GM18868 (cell line): Measurements from ENCODE around the gene FAM3D.
"Not testable (repeated sequence)": the region's sequence is repeated elsewhere in the genome, so short reads cannot be mapped to it uniquely, and the experiment has no call there.

Experiments used
- ATAC-seq: cut with Tn5 transposase; IDR thresholded peaks from one replicate; pipeline ENCODE4 v1.9.1; 2021; ENCODE audit warnings: mild to moderate bottlenecking, moderate library complexity; ENCODE audit not compliant: unreplicated experiment

The FAM3D gene

DNA sequence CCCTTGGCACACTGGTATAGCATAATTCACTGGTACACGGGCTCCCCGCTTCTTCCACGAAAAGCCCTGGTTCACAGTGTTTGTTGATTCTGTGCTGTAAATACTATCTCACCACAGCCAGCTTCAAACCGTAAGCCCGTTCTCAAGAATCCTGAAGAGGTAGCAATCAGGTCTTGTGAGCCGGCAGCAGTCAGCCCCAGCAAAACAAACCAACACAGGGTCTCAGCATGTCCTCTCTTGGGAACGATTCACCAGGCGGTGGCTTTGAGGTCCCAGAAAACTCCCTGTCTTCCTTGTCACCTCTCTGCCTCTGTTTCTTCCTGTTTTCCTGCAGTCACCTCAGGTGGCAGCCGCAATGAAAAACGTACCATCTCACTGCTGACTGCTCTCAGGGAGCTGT lies 19.1 kb upstream of the FAM3D start:
- ATAC-seq: no peak

DNA sequence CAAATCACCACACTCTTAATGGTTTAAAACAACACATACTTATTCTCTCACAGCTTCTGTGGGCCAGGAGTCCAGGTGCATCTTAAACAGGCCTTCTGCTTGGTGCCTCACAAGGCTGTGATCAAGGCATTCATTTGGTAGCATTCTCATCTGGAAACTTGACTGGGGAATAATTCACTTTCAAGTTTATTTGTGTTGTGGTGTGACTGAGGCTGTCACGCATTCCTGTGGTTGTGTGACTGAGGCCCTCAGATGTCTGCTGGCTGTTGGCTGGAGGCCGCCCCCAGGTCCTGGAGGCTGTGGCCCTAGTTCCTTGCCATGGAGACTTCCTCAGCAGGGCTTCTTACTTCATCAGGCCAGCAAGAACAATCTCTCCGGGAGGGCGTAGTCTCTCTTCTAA lies 16.9 kb upstream of the FAM3D start:
- ATAC-seq: peak; percentile 43

DNA sequence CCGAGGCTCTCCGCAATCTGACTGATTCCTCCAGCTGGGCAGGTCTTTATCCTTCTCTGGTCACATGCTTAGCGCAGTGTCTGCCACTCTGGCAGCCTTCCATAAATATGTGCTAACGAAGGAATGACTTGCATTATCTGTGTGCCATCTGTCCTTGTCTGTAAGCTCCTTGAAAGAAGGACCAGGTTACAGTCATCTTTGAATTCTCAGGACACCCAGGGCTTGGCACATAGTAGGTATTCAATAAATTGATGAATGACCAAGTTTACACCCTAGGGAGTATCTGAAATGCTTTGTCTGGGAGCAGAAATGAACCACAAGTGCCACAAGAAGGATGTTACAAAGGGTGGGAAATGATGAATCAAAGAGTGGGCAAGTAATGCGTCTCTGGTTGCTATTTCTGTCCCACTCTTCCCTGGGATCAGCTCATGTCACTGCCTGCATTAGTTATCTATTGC lies 16.5 kb upstream of the FAM3D start:
- no peak for ATAC-seq

DNA sequence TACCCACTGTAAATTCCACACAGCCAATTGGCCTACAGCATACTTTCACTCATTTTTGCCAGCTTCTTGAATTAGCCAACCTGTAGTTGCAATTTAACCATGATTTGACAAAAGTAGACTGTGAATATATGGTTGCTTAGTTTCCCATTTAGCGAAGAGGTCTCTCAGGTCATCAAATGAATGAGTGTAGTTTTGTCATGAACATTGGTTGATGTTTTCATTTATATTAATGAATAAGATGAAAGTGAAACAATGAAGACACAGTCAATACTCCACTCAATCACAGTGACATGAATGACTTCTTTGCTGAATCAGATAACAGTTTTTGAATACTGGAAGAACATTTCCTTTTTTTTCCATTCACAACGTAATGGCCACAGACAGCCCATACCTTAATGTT lies 15.3 kb upstream of the FAM3D start:
- ATAC-seq: no peak

DNA sequence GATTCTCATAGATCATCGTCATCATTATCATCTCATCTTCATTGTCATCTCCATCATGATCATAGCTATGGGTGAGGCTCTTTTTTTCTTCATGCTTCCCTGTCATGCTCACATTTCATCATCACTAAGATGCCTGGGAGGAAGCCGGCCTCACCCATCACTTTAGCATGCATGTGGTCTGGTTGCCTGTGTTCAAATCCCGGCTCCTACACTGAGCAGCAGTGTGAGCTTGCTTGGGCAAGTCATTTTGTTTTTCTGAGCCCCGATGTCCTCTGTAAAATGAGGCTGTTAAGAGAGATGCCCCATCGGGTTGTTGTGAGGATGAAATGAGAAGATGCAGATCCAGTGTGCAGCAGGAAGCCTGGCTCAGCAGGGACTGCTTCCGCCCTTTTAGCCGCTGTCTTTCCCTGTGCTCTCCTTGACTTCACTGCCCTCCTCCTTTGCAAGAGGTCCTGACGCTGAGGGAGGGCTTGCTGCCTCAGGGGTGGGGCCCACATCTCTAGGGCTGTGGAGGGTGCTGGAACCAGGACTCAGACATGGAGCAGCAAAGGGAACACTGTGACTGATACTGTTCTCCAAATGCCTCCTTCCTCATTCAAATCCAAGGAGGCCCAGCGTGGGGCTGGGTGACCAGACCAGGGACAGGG lies 14.4 kb upstream of the FAM3D start:
- ATAC-seq: no peak

DNA sequence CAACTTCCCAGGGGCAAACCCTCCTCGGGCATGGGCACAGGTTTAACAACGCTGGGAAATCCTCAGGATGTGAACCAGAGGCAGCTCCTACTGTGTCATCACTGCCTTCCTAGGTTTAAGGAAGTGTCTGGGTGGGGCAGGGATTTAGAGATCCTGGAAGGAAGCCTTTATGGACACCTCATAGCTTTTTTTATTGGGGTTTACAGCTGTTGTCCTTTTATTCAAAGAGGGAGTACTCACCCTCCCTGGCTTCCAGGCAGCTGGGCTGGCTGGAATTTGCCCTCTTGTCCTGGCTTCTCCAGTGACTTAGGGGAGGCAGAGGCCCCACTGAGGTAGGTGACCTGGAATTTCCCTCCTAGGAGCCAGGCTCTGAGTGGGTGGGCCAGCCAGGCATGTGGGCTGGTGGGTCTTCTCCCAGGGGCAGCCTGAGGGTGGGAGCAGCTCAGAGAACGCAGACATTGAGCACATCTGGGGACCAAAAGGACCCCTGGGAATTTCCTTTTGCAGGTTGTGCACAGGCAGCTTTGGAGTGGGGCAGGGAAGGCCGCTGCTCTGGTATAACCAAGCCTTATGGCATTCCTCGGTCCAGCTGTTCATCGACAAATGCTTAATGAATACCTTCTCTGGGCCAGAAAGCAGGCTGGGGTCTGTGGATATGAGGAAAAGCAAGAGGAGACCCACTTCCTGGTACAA lies 13.5 kb upstream of the FAM3D start:
- no peak for ATAC-seq

DNA sequence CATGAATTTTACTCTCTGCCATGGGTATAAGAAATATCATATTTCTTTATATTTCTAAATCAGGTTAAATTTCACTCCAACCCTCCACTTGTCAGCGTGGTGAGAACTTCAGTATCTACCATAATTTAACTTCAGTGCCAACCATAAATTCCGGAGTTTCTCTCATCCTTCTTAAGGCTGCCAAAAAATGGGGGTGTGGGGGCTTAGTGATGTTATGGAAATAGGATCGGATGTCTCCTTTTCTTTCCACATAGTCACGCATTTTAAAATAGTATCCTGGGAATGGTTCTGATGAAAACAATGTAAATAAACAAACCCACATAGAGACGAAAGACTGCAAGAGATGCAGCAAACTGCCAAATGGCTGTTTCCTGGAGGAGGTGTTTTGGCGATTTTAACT lies 12.9 kb upstream of the FAM3D start:
- no peak for ATAC-seq

DNA sequence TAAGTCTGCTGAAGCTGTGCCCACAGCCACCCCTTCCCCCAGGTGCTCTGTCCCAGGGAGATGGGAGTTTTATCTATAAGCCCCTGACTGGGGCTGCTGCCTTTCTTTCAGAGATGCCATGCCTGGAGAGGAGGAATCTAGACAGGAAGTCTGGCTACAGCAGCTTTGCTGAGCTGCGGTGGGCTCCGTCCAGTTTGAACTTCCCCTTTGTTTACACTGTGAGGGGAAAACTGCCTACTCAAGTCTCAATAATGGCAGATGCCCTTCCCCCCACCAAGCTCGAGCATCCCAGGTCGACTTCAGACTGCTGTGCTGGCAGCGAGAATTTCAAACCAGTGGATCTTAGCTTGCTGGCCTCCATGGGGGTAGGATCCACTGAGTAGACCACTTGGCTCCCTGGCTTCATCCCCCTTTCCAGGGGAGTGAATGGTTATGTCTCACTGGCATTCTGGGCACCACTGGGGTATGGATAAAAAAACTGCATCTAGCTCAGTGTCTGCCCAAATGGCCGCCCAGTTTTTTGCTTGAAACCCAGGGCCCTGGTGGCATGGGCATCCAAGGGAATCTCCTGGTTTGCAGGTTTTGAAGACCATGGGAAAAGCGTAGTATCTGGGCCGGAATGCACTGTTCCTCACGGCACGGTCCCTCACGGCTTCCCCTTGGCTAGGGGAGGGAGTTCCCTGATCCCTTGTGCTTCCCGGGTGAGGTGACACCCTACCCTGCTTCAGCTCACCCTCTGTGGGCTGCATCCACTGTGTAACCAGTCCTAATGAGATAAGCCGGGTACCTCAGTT lies 11.8 kb upstream of the FAM3D start:
- not testable (repeated sequence) for ATAC-seq

DNA sequence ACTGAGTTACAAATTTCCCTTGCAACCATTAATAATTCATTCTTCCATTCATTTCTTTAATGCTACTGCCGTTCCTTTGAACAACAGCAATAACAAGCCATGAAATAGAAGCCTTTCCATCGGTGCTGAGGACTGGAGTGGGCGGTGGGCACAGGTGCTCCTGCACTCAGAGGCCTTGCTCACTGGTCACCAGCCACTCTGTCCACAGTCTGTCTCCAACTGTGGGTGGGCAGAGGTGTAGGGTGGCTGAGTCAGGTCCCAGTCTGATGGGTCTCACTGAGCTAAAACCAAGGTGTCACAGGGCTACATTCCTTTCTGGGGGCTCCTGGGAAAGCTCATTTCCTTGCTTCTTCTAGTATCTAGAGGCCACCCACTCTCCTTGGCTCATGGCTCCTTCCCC lies 6.3 kb upstream of the FAM3D start:
- no peak for ATAC-seq

DNA sequence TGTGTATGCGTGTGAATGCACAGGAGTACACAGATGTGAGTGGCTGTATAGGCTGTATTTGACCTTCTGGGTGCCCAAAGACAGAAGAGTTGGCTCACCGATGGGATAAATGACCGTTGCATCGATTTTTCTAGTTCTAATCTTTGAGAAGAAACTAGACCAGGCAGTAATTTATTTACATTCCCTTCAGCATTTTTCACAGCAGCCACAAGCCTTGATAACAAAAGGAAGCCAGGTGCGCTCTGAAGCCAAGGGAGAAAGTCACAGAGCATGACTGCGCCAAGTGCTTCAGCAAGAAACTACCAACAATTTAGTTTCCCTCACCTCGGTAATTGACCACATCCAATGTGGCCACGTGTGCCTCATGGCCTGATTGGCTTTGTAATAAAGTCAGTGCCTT lies 5.9 kb upstream of the FAM3D start:
- no peak for ATAC-seq

DNA sequence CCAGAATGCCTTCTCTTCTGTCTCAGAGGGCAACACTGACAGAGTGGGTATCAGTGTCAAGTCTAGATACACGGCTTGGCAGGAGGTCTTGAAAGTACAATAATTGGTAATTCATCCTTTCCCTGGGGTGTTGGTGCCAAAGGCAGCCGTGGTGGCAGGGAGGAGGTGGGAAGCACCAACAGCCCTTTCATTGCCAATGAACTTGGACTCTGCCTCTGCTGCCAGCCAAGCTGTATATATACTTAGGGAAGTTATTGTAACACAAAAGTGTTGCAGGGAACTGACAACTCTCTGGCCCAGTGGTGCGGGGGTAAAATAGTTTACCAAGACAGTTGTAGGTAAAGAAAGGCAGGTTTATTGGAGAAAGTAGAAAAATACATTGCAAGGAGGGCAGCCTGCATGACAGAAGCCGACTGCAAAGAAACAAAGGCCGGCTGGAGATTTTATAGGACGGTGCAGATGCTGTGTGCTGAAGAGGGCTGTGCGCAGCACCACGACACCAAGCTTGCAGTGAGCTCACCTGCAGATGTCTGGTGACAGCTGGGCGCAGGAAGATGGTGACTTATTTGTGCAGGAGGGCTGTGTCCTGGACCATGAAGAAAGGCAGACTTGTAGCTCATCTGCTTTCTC lies 4.0 kb upstream of the FAM3D start:
- no peak for ATAC-seq

DNA sequence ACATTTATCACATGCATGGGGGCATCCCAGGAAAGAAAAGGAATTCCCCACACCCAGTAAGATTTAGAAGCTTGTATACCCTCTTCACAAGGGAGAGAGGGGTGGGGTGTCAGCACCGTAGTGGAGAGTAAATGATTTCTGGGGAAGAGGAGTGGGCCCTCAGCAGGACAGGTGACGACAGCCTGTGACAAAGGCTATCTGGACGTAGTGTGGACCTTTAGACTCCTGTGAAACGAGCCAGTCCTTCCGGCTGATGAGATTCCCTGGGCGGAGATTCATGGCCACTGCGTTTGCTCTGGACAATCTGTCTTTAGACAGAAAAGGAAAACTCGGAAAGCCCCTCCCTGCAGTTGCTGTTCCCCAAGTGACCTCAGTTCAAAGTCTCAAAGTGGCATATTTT lies 1.7 kb upstream of the FAM3D start:
- ATAC-seq: no peak

DNA sequence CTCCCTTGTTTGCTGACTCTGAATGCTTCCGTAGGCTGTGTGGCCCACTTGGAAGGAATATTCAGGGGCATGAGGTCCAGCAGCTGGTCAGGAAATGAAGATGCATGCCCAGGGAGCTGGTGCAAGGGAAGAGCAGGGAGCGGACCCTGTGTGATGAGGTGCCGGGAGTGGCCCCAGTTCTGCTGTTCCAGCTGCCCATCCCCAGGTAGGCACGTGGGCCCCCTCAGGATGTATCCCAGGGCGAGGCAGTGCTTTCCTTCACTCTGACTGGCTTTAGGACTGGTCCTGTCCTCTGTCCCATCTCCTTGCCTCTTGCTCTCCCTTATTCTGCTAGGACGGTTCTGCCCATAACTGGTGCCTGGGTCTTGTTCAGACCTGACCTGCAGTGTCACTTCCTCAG lies 1.1 kb upstream of the FAM3D start:
- ATAC-seq: no peak

DNA sequence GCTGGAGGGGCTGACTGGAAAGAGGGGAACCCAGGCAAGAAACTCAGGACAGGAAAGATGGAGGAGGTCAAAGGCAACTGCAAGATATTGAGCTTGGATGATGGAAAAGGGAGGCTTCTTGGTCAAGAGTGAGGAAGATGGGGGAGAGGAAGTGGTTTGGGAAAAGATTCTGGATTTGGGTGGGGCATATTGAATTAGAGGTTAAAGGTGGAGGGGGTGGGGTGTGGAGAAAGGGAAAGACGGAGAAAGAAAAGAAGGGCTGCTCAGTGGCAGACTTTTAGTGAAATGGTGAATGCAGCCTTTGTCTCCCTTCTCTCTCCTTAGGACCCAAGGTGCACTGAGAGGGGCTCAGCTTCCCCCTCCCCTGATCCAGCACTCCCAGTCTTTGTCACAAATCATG lies 655 bp upstream of the FAM3D start:
- no peak for ATAC-seq

DNA sequence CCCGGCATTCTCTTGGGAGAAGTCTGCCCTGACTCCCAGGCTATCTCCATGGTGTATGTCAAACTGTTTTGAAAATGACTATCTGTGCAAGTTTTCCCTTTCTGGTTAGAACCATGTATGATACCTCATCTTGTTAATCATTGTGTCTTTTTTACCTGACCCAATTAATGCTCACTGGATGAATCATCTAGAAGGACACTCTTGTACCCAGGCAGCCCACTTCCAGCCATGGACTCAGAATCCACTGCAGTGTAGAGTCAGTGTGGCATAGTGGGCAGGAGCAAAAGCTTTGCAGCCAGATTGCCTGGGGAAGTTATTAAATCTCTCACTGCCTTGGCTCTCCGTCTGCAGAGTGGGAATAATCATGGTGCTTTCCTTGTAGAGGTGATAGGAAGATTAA lies 1.2 kb downstream of the FAM3D start:
- no peak for ATAC-seq

DNA sequence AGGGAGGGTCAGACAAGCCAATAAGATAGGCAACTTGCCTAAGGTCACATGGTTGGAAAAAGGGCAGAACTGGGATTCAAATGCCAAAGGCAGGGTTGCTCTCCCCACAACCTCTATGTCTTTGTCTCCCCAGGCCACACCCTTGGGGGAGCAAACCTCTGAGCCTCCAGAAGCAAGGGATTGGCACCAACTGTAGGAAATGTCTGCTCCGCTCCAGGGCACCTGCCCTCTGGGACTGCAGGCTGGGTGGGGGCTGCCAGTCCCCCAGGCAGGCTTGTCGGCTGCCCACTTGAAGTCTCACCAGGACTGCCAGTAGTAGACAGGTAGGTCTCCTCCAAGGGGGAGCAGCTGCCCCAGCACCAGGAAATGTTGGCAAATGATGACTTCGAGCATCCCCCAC lies 2.0 kb downstream of the FAM3D start:
- ATAC-seq: no peak

DNA sequence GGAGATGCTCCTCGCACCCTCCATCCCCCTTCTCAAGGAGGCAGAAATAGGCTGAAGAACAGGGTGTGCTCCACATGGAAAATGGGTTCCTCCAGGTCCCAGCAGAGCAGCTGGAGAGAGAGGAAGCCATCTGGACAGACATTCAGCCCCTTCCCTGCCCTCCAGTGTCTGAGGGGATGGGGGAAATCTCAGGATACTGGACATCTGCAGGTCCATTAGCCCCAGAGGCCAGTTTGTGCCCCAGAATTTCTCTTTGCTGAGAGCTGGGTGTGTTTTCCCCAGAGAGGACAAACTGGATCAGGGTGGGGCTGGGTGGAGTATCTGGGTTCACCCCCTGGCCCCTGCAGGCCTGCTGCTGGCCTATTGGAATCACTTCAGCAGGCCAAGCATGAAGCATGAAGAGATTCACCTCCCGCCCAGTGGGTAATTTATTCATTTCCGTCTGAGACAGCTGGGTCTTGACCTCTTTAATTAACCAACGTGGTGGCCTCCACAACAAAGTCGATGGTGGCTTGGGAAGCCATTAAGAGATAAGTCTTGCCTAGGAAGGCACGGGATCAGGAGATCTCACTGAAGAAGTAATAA lies 4.6 kb downstream of the FAM3D start:
- no peak for ATAC-seq

DNA sequence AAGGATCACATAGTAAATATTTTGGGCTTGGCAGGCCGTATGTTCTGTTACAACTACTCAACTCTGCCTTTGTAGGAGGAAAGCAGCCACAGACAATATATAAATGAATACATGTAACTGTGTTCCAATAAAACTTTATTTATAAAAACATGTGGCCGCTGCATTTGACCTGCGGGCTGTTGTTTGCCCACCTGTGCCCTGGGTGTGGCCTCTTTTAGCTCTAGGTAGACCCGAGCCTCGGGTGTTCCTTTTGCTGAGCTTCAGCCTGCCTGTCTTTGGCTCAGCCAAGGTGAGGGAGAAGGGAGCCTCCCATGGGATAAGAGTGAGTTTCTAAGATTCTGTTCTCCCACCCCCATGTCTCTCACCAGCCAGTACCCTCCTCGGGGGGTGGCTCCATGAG lies 5.6 kb downstream of the FAM3D start:
- ATAC-seq: no peak

DNA sequence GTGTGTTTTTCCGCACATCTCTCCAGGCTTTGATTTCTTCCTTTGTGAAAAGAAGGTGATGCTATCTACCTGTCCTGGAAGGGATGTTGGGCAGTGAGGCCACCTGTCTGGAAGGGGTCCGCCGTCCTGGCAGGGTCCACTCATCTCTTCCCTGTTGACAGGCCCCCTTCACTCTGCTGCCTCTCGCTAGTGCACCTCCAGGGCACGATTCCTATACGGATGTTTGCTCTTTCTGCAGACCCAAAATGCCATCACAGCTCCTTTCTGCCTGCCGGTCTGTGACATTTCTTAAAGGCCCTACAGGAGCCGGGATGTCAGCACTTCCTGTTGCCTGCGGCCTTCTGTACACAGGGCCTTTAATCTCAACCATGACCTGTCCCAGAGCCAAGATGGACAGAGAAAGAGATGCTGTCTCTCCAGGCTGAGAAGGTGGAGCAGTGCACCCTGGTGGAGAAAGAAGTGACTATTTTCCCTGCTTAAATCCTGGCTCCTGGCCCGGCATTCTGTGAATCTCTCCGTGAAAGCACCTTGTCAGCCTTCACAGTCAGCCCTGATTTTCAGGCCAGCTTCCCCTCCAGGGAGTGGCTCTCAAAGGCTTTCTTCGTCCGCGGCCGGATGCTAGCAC lies 7.4 kb downstream of the FAM3D start:
- ATAC-seq: no peak

DNA sequence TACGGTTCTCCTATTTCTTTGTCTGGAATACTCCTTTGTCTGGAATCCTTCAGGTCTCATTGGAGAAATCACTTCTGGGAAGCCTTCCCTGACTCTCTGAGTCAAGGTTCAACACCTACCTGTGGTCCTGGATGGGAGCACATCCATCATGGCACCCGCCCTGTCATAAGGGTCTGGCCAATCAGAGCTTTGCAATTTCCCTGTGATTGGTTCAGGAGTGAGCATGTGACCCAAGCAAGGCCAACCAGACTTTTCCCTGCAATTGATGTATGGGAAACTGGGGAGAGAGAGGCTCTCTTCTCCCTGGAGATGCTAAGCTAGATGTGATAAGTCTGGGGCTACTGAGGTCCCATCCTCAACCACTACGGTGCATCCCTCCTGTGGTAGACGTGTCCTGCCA lies 8.1 kb downstream of the FAM3D start:
- ATAC-seq: no peak
